Neural cell (in vitro differentiated cells): Measurements from ENCODE around the gene ATP6V0A4.

ENCODE experiments used
- EZH2 ChIP-seq: fragments of 200-600, 300-800 bp; shearing (Covaris generic), sonication (generic); IDR thresholded peaks from 2 replicates; pipeline ENCODE4 v1.6.1; 2014; ENCODE audit warnings: antibody characterized with exemption, low read length, borderline replicate concordance, mild to moderate bottlenecking; ENCODE audit not compliant: insufficient read depth, poor library complexity, severe bottlenecking
- POLR2AphosphoS5 ChIP-seq: IDR thresholded peaks from 2 replicates; pipeline ENCODE4 v1.6.1; 2012
- REST ChIP-seq: IDR thresholded peaks from 2 replicates; pipeline ENCODE4 v1.6.1; 2012; ENCODE audit warnings: borderline replicate concordance

- TF ChIP-seq POLR2AphosphoS5 (no peak), REST (no peak), EZH2 (no peak)
These were observed 24.8 kb downstream of the ATP6V0A4 start for GRCh38 chr7:138773176-138773575.
